HG03558 (cell line): ENCODE data around the gene ROPN1B.
"Not testable (repeated sequence)": the region's sequence is repeated elsewhere in the genome, so short reads cannot be mapped to it uniquely, and the experiment has no call there.

Experiments used
- ATAC-seq: cut with Tn5 transposase; IDR thresholded peaks from one replicate; pipeline ENCODE4 v1.9.1; 2021; ENCODE audit warnings: moderate number of reproducible peaks; ENCODE audit not compliant: unreplicated experiment; ENCODE audit errors: extremely low read depth

ROPN1B gene

DNA sequence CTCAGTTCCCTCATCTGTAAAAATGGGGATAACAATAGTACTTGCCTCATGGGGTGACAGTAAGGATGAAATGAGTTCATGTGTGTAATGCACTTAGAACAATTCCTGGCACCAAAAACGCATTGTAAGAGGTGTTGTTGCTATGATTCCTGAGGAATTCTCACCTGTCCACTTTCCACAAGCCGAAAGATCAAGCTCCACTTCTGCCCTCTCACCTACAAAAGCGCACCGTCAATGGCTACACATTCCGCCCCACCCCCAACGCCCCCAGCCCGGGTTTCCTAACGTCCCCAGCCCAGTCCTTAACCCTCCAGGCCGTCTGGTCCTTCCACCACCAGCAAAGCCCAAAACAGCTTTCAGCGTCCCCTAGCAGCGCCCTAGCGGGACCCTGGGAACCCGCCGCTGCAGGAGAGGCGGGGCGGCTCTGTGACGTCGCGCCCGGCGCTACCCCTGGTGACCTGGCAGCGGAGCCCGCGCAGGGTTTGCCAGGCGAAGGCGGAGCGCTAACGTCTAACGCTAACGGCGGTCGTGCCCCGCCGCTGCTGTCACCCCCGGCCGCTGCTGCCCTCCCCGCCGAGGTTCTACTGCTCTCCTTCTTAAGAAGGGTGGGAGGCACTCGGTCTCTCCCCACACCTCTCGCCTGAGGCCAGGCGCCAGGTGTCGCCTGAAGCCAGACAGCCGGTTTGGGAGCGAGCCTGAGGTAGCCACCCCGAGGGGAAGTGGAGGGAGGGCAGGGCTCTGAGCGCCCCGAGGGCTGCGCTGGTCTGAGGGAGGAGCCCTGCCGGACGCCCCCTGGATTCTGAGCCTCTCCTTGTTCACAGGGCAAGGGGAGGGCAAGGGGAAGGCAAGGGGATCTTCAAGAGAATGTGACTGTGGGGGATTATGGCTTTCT lies at the start of gene ROPN1B:
ROPN1B (plus strand) TSS at position 478 of the 892 bp plus-strand sequence. CDS start 2,877 bp downstream, outside the sequence.
- ATAC-seq: not testable (repeated sequence)

DNA sequence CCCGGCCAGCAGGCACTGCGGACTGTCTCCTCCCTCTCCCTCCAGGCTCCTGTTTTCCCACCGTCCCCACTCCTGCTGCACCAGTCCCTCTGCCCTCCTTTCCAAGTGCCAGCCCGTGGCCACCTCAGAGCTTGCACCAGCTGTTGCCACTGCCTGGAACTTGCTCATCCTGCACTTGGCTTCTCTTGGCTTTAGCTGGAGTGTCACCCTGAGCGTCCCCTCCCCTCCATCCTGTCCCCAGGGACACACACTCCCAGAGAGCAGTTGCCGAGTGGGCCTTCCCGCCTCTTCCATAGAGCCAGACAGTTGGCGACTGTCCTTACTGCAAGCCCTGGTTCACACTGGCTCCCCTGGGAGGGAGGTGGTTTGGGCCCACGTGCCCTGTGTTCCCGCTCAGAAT lies 48.8 kb upstream of the ROPN1B start:
- not testable (repeated sequence) for ATAC-seq

DNA sequence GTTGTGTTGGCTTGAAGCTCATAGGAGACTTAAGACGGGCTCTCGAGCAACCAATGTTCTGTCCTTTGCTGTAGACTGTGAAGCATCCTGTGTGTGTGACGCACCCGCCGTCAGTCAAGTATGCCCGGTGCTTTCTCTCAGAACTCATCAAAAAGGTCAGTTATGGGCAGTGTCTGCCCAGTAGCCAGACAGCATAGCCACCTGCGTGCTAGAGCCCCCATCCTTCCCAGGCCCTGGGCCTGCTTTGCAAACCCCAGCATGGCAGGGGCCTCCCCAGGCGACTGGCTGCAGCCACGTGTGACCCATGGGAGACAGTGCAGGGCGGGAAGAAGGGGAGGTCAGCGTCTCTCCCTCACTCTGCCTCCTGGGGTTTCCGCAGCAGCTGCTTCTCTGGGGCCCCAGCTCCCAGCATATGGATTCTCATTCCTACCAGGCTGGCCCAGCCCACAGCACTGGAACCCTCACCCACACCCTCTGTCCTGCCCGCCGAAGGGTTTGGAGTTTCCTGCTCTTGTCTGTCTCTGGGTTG lies 48.2 kb upstream of the ROPN1B start:
- ATAC-seq: not testable (repeated sequence)

DNA sequence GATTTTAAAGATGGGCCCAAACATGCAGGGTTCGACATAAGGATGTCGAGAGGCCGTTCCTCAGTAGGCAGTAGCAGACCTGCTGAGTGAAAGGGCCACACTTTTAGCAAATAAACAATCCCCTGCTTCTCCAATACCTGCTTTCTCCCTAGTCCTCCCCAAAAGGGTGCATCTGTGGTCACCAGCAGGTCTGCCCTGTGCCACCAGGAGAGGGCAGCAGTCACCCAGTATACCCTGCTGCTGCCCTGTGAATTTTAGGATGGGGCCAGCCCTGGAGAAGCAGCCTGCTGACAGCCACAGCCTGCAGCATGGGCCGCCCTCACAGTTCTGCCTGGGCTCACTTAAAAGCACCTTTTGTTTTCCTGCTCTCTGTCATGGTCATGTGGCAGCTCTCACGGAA lies 47.3 kb upstream of the ROPN1B start:
- ATAC-seq: not testable (repeated sequence)

DNA sequence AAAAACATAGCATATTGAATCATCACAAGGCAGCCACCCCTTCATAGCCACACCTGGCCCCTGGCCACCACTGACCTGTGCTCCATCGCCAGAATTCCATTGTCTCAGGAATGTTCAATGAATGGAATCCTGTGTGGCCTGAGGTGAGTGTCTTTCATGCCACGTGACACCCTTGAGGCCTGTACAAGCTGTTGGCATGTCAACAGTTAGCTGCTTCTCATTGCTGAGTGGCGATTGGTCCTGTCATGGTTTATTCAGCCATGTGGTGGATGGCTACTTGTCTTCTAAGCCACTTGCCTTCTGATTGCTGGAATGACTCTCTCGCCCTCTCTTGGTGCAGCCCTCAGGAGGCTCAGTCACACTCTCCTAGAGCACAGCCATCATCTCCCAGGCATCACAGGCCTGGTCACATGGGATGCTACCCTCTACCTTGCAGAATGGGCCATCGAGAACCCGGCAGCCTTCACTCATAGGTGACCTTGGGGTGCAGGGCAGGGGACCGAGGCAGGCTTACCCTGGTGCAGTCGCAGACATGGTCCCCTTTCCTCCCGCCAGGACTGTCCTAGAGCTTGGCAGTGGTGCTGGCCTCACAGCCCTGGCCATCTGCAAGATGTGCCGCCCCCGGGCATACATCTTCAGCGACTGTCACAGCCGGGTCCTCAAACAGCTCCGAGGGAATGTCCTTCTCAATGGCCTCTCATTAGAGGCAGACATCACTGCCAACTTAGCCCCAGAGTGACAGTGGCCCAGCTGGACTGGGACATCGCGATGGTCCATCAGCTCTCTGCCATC lies 45.5 kb upstream of the ROPN1B start:
- ATAC-seq: not testable (repeated sequence)

DNA sequence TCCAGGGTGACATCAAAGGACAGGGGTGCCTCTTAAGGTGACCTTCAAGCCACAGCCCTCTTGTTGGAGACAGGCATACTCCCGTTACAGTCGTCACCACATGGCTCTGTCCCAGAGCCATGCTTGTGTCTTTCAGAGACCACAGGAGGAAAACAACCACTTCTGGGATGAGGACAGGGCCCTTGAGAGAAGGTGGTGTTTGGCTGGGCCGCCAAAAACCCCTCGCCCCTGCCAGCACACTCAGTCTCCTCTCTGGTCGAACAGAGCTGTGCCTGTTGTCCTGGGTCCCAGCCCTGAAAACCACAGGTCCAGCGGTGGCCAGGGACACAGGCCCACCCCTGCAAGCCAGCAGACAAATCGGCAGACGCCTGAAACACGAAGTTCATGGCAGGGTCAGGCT lies 44.7 kb upstream of the ROPN1B start:
- not testable (repeated sequence) for ATAC-seq

DNA sequence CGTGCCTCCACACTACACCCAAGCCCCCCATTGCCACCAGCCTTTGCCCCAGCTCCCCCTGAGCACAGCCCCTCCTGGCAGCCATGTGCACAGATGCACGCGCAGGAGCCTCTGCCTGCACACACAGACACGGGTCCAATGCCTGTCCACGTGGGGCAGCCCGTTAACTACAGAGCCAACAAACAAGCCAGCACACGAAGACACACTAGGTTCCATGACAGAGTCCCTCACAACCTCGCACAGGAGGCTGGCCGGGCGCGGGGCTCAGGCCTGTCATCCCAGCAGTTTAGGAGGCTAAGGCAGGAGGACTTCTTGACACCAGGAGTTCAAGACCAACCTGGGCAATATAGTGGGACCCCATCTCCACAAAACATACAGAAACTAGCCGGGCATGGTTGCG lies 43.3 kb upstream of the ROPN1B start:
- not testable (repeated sequence) for ATAC-seq

DNA sequence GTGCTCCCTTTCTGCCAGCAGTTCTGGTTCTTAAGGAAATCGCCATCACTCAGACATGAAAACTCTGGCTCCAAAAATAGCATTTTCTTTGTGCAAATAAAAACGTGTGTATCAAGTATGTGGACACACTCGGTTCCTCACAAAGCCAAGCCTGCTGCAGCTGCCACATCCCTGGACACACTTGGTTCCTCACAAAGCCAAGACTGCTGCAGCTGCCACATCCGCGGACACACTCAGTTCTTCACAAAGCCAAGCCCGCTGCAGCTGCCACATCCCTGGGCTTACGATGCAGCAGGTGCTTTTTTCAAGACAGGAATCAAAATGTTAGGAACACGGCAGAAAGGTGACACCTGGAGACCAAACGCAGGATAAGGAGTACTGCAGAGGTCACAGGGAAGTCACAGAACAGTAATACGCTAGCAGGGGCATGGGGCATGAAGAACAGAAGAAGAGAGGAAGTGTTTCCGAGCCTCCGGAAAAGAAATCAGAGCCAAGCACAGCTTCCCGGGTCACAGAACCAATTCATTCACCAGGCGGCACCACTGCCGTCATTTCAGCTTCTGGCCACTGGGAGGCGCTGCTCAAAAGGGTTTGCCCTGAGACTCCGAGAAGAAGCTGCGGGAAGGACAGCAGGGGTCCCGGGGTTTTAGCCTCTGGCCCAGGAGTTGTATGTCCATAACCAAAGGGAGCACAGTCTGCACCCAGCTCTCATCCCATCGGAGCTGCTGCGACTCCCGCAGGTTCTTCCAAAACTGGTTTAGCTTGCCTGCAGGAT lies 40.0 kb upstream of the ROPN1B start:
- ATAC-seq: not testable (repeated sequence)

DNA sequence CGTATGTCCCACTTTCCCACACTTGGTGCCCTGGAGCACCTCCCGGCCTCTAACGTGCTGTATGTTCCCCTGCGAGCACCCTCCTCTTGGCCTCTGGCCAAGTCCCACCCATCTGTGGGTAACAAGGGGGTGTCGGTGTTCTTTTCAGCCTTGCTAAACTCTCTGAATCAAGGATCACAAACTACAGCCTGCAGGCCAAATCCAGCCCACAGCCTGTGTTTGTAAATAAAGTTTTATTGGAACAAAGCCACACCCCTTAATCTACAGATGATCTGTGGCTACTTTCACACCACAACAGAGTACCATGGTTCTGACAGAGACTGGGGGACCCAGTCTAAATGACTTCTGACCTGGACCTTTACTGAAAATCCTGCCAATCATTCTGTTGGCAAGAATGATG lies 39.2 kb upstream of the ROPN1B start:
- ATAC-seq: not testable (repeated sequence)

DNA sequence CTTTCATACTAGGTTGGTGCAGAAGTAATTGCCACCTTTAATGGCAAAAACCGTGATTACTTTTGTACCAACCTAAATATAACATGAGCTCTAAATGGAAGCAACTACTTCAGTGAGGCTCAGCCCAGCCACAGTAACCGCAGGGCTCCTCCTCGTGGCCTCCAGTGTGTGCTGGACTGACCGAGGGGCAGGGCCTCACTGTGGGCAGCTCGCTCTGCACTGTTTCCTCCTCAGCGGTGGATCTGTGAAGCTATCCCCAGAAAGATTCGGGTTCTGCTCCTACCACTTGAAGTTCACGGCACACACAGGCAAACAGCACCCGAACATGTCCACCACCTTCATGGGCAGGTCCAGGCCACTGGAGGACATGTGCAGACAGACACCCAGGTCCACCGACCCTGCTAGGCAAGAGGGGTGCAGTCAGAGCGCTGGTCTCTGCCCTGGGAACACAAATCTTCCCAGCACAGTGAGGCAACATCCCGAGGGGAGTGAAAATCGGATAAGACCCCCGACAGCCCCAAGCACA lies 37.6 kb upstream of the ROPN1B start:
- not testable (repeated sequence) for ATAC-seq

DNA sequence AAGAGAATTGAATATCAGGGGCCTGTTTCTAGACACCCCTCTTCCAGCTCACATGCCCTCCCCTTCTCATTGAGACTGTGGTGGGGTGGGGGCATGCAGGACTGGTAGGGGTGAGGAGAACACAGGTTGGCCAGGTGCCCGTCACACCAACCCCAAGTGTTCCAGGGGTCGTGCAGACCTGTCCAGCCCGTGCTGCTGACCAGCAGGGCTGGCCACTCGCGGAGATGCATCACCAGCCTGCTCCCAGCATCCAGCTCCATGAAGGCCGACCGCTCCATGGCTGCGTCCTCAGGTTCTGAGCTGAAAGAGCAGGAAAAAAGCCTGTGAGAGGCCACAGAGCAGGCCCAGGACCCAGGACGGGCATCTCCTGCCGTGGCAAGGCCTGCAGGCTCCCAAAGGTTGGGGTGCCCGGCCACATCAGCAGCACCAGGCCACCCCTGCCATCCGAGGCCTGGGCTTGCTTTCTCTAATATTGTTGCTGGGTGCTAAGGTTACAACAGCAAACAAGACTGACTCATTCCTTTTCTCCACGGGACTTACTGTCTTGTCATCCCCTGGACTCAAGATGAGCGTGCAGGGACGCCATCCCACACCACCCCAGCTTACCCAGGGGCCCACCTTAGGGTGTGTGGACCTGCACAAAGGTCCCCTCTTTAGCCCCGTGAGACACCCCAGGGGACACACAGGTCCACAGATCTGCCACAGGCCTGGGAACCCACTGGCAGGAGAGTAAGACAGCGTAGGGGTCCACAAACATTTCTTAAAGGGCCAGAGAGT lies 35.4 kb upstream of the ROPN1B start:
- ATAC-seq: not testable (repeated sequence)

DNA sequence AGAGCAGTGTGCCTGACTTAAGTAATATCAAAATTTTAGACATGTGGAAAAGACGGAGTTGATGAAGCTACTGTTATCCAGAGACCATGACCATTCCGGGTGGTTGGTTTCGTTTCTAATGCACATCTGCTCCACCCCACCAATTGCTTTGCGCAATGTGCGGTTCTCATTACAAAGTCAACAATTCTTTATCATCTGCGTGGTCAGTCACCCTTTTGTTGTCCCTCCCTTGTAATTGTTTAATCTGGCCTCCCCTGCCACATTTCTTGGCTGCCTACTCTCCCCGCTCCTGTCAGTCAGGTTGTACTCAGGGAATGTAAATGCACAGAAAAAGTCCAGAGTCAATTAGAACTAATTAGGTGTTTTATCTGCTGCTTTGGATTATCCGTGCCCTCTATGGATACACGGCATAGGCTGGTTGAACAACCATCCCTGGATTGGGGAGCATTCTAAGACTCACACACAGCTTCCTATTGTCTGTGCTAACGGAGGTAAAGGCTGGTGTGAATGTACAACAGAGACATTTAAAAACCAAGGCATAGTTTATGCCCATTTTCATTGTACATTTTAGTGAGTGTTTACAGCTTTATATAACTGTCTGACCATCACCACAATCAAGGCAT lies 33.6 kb upstream of the ROPN1B start:
- ATAC-seq: not testable (repeated sequence)

DNA sequence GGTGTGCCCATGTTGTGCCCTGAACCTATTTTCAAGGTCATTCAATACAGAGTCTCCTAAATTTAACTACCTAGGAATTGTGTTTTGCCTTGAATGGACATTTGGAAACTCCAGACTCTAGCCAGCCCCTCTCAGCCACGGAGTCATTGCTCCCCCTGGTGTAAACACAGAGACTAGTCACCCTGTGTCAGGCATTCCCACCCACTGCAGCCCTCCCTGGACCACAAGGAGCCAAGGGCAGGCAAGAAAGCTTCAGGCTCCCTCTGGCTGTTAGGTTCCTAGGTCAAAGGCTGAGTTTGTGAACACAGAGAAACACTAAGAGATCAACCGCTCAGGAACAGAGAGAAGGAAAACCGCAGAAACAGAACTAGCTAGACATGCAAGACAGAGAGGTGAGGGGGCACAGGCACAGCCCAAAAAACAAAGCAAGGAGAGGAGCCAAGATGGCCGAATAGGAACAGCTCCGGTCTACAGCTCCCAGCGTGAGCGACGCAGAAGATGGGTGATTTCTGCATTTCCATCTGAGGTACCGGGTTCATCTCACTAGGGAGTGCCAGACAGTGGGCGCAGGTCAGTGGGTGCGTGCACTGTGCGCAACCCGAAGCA lies 32.7 kb upstream of the ROPN1B start:
- ATAC-seq: not testable (repeated sequence)

DNA sequence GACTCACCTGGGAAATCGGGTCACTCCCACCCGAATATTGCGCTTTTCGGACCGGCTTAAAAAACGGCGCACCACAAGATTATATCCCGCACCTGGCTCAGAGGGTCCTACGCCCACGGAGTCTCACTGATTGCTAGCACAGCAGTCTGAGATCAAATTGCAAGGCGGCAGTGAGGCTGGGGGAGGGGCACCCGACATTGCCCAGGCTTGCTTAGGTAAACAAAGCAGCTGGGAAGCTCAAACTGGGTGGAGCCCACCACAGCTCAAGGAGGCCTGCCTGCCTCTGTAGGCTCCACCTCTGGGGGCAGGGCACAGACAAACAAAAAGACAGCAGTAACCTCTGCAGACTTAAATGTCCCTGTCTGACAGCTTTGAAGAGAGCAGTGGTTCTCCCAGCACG lies 32.1 kb upstream of the ROPN1B start:
- ATAC-seq: not testable (repeated sequence)

DNA sequence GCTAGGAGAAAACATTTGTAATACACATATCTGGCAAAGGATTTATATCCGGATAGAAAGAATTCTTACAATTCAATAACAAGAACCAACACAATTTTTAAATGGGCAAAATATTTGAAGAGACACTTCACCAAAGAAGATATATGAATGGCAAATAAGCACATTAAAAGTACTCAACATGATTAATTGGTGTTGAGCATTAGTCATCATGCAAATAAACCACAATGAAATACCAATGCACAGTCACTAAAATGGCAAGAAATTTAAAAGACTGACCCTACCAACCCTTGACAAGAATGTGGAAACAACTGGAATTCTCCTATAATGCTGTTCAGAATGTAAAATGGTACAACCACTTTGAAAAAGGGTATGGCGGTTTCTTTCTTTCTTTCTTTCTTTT lies 21.2 kb upstream of the ROPN1B start:
- not testable (repeated sequence) for ATAC-seq

DNA sequence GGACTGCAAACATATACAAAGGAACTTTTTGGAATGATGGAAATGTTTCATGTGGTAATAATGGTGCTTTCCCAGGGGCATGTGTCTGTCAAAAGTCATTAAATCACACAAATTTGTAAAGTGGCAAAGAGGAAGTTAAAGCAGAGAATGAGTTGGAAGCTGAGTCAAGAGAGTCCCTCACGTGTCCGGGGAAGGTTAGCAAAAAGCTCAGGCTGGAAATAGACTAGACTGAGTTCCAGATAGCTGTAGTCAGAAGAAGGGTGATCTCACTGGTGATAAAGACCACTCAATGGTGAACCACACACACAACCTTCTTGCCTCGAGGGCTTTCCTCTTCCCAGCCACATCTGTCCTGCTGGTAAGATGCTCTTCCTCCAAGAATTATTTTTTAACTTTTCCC lies 20.1 kb upstream of the ROPN1B start:
- ATAC-seq: not testable (repeated sequence)

DNA sequence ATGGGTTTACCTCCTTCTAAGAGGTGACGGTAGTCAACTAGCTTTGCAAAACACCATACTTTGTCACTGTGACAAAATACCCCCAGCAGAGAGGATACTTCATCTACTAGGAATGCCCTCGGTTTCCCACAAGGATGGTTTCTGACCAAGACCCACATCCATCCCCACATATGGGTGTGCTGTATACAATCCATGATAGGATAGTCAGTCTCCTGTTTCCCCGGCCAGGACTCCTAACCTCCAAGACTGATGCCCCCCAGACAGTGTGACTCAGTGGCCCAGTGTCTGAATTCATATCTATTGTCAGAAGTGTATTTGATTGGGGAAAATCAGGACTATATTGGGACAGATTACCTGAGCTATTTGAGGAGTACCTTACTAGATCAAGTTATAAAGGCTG lies 17.8 kb upstream of the ROPN1B start:
- not testable (repeated sequence) for ATAC-seq

DNA sequence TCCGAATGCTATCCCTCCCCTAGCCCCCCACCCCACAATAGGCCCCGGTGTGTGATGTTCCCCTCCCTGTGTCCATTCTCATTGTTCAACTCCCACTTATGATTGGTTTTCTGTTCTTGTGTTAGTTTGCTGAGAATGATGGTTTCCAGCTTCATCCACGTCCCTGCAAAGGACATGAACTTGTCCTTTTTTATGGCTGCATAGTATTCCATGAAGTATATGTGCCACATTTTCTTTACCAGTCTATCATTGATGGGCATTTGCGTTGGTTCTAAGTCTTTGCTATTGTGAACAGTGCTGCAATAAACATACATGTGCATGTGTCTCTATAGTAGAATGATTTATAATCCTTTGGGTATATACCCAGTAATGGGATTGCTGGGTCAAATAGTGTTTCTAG lies 12.0 kb upstream of the ROPN1B start:
- not testable (repeated sequence) for ATAC-seq
